Neuron (in vitro differentiated cells): ENCODE results near the gene PID1.
"Not testable (repeated sequence)": the region's sequence is repeated elsewhere in the genome, so short reads cannot be mapped to it uniquely, and the experiment has no call there.

Experiments used
- H2AFZ ChIP-seq: one replicate; pipeline ENCODE4 v1.6.1; 2013; ENCODE audit warnings: low read depth, mild to moderate bottlenecking, inconsistent platforms, low read length, moderate library complexity
- H3K27me3 ChIP-seq: one replicate; pipeline ENCODE4 v1.6.1; 2013; ENCODE audit warnings: low read length; ENCODE audit not compliant: insufficient read depth
- H3K36me3 ChIP-seq: one replicate; pipeline ENCODE4 v1.6.1; 2013; ENCODE audit warnings: low read length; ENCODE audit not compliant: insufficient read depth
- H3K4me1 ChIP-seq: one replicate; pipeline ENCODE4 v1.6.1; 2013; ENCODE audit warnings: low read length; ENCODE audit not compliant: insufficient read depth
- H3K4me3 ChIP-seq: 2 replicates; pipeline ENCODE4 v1.5.1; 2013; ENCODE audit warnings: mild to moderate bottlenecking, low read length, moderate library complexity
- H3K9me3 ChIP-seq: one replicate; pipeline ENCODE4 v1.6.1; 2013; ENCODE audit warnings: low read length

Gene PID1

GRCh38 chr2:229195346-229195947 is 75.6 kb downstream of the PID1 start:
- H3K4me3 ChIP-seq, result no peak overlapping the region
- no peaks in the 10 kb centered on the region for H3K9me3 ChIP-seq
- no peaks in the 10 kb centered on the region for H3K4me1 ChIP-seq

GRCh38 chr2:229193281-229193680 is 77.8 kb downstream of the PID1 start:
- Histone ChIP-seq H3K27me3 (no peaks in the 10 kb centered on the region), H3K4me1 (no peaks in the 10 kb centered on the region), H2AFZ (no peak overlapping the region), H3K9me3 (no peaks in the 10 kb centered on the region), H3K4me3 (no peak overlapping the region), H3K36me3 (no peaks in the 10 kb centered on the region)

More at GRCh38 chr2:229195346-229195947, 75.6 kb downstream of the PID1 start:
- Histone ChIP-seq H2AFZ (no peak overlapping the region), H3K27me3 (no peaks in the 10 kb centered on the region), H3K36me3 (no peaks in the 10 kb centered on the region)

- H3K9me3 ChIP-seq, result no peaks in the 10 kb centered on the region
- no peak overlapping the region for H3K4me3 ChIP-seq
- H3K27me3 ChIP-seq, result no peaks in the 10 kb centered on the region
- H2AFZ ChIP-seq, result no peak overlapping the region
- H3K4me1 ChIP-seq, result no peaks in the 10 kb centered on the region
- H3K36me3 ChIP-seq, result no peaks in the 10 kb centered on the region
Measured at GRCh38 chr2:229191413-229191812, 79.7 kb downstream of the PID1 start.

- not testable (repeated sequence) for H3K4me1 ChIP-seq, H3K9me3 ChIP-seq, H3K36me3 ChIP-seq, H2AFZ ChIP-seq, H3K27me3 ChIP-seq, H3K4me3 ChIP-seq
Measured at GRCh38 chr2:229187123-229187522, 84.0 kb downstream of the PID1 start.

GRCh38 chr2:229181641-229182040 is 89.4 kb downstream of the PID1 start:
- Histone ChIP-seq H3K4me1 (no peaks in the 10 kb centered on the region), H3K36me3 (no peaks in the 10 kb centered on the region), H3K4me3 (no peak overlapping the region), H3K9me3 (no peaks in the 10 kb centered on the region), H3K27me3 (no peaks in the 10 kb centered on the region), H2AFZ (no peak overlapping the region)

- H3K36me3 ChIP-seq, result no peaks in the 10 kb centered on the region
- H2AFZ ChIP-seq, result no peak overlapping the region
- no peaks in the 10 kb centered on the region for H3K4me1 ChIP-seq
- no peak overlapping the region for H3K4me3 ChIP-seq
- no peaks in the 10 kb centered on the region for H3K9me3 ChIP-seq
- H3K27me3 ChIP-seq, result no peaks in the 10 kb centered on the region
Measured at GRCh38 chr2:229180658-229181057, 90.4 kb downstream of the PID1 start.

- no peak overlapping the region for H2AFZ ChIP-seq
- H3K9me3 ChIP-seq, result no peaks in the 10 kb centered on the region
- H3K36me3 ChIP-seq, result no peaks in the 10 kb centered on the region
- no peak overlapping the region for H3K4me3 ChIP-seq
- H3K27me3 ChIP-seq, result no peaks in the 10 kb centered on the region
- H3K4me1 ChIP-seq, result no peaks in the 10 kb centered on the region
Measured at GRCh38 chr2:229179628-229180027, 91.5 kb downstream of the PID1 start.

- no peak overlapping the region for H2AFZ ChIP-seq
- H3K36me3 ChIP-seq, result no peaks in the 10 kb centered on the region
- H3K4me3 ChIP-seq, result no peak overlapping the region
- no peaks in the 10 kb centered on the region for H3K4me1 ChIP-seq
- no peaks in the 10 kb centered on the region for H3K27me3 ChIP-seq
- H3K9me3 ChIP-seq, result no peaks in the 10 kb centered on the region
Measured at GRCh38 chr2:229178706-229179105, 92.4 kb downstream of the PID1 start.

GRCh38 chr2:229178117-229178516 is 93.0 kb downstream of the PID1 start:
- no peak overlapping the region for H2AFZ ChIP-seq
- H3K4me3 ChIP-seq, result no peak overlapping the region
- no peaks in the 10 kb centered on the region for H3K9me3 ChIP-seq

GRCh38 chr2:229176136-229176535 is 95.0 kb downstream of the PID1 start:
- no peaks in the 10 kb centered on the region for H3K4me1 ChIP-seq
- H2AFZ ChIP-seq, result no peak overlapping the region
- H3K27me3 ChIP-seq, result no peaks in the 10 kb centered on the region
- no peaks in the 10 kb centered on the region for H3K36me3 ChIP-seq
- H3K4me3 ChIP-seq, result no peak overlapping the region
- H3K9me3 ChIP-seq, result no peaks in the 10 kb centered on the region

More at GRCh38 chr2:229178117-229178516, 93.0 kb downstream of the PID1 start:
- H3K4me1 ChIP-seq, result no peaks in the 10 kb centered on the region
- no peaks in the 10 kb centered on the region for H3K27me3 ChIP-seq
- H3K36me3 ChIP-seq, result no peaks in the 10 kb centered on the region

- no peaks in the 10 kb centered on the region for H3K36me3 ChIP-seq
- no peak overlapping the region for H2AFZ ChIP-seq
- H3K27me3 ChIP-seq, result no peaks in the 10 kb centered on the region
- H3K9me3 ChIP-seq, result no peaks in the 10 kb centered on the region
- no peaks in the 10 kb centered on the region for H3K4me1 ChIP-seq
- H3K4me3 ChIP-seq, result no peak overlapping the region
Measured at GRCh38 chr2:229175497-229175863, 95.6 kb downstream of the PID1 start.

- Histone ChIP-seq H3K36me3 (no peaks in the 10 kb centered on the region), H3K27me3 (no peaks in the 10 kb centered on the region), H3K4me1 (no peaks in the 10 kb centered on the region), H2AFZ (no peak overlapping the region), H3K4me3 (no peak overlapping the region), H3K9me3 (no peaks in the 10 kb centered on the region)
Measured at GRCh38 chr2:229174794-229175496, 96.1 kb downstream of the PID1 start.

- Histone ChIP-seq H3K9me3 (no peaks in the 10 kb centered on the region), H2AFZ (no peak overlapping the region), H3K4me1 (no peaks in the 10 kb centered on the region), H3K27me3 (no peaks in the 10 kb centered on the region), H3K36me3 (no peaks in the 10 kb centered on the region), H3K4me3 (no peak overlapping the region)
Measured at GRCh38 chr2:229173825-229174359, 97.2 kb downstream of the PID1 start.
